ENCODE results near the gene PDHX. TPM values are rescaled to one million over a fixed set of nuclear protein-coding genes. Genes with fewer than 3 reads are reported as not detected.

Gene PDHX
- total and polyA plus RNA-seq, 10 of the 15 experiments (the other 5 are each of a cell fraction or from before 2014, with no cell fraction given): 14.5 to 41.9 (median 28.0) TPM

DNA sequence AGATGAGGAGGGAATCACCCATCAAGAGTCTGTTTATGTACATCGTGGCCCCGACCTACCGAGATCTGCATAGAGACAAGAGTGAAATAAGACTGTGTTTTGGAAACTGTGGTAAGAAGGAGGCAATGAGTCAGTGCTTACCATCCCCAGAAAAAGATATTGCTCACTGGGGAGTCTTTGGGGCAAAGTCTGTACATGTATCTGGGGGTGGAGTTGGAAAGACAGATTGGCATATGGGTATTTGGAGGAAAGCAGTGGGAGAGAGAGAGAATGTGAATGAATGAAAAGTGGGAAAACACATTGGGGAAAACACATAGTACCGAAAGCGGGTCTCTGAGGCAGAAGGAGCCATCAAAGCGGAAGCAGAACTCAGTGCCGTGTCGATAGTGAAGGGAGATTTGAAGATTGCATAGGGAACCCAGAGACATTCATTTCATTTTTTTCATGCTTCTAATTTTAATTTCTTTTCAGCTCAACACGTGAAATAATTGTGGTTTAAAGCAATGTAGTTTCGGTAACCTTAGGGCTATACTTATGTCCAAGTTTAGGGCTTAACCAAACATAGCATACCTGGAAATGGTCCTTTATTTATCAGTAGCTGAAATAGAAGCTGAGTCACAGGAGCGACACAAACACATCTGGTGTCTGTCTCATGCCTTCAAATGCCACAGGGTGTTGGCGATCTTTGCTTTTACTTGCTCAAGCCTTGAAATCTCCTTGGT lies 124.0 kb downstream of the PDHX start (continued):
- TF ChIP-seq, protein P1, sequence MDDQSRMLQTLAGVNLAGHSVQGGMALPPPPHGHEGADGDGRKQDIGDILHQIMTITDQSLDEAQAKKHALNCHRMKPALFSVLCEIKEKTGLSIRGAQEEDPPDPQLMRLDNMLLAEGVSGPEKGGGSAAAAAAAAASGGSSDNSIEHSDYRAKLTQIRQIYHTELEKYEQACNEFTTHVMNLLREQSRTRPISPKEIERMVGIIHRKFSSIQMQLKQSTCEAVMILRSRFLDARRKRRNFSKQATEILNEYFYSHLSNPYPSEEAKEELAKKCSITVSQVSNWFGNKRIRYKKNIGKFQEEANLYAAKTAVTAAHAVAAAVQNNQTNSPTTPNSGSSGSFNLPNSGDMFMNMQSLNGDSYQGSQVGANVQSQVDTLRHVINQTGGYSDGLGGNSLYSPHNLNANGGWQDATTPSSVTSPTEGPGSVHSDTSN (IDR thresholded peaks at IDR 0.05; ENCODE audit: insufficient replicate concordance, low read depth, low read length): peak; percentile 28
- peak; percentile 67; the same call in 1 of the 2 replicates for TF ChIP-seq YY1 (IDR thresholded peaks at IDR 0.05; ENCODE audit: low read depth, low read length)
- TF ChIP-seq, protein P2, sequence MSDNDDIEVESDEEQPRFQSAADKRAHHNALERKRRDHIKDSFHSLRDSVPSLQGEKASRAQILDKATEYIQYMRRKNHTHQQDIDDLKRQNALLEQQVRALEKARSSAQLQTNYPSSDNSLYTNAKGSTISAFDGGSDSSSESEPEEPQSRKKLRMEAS (IDR thresholded peaks at IDR 0.05; ENCODE audit: low read depth, low read length): no peak
- peak; percentile 43; the same call in 1 of the 2 replicates for TF ChIP-seq GABPA (IDR thresholded peaks at IDR 0.05; ENCODE audit: low read depth)
- TF ChIP-seq FOXM1 (IDR thresholded peaks at IDR 0.05; ENCODE audit: low read depth, low read length): peak; percentile 90
- TF ChIP-seq, protein P3, sequence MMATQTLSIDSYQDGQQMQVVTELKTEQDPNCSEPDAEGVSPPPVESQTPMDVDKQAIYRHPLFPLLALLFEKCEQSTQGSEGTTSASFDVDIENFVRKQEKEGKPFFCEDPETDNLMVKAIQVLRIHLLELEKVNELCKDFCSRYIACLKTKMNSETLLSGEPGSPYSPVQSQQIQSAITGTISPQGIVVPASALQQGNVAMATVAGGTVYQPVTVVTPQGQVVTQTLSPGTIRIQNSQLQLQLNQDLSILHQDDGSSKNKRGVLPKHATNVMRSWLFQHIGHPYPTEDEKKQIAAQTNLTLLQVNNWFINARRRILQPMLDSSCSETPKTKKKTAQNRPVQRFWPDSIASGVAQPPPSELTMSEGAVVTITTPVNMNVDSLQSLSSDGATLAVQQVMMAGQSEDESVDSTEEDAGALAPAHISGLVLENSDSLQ (IDR thresholded peaks at IDR 0.05): peak; percentile 42; the same call in 1 of the 2 replicates
- TF ChIP-seq SP1 (IDR thresholded peaks at IDR 0.05; ENCODE audit: low read depth, low read length): peak; percentile 27
- TF ChIP-seq EP300 (IDR thresholded peaks at IDR 0.05; ENCODE audit: borderline replicate concordance in 1 of 2, control insufficient read depth in 1 of 2, low read depth in 2 of 2, low read length in 2 of 2): peak; percentile 63 to 93; a peak in 3 of 4 replicates
- peak; percentile 10; the same call in 1 of the 2 replicates for TF ChIP-seq RAD51 (IDR thresholded peaks at IDR 0.05)
- peak; percentile 66 for TF ChIP-seq CBFB (IDR thresholded peaks at IDR 0.05; ENCODE audit: low read depth)
- TF ChIP-seq, protein P4, sequence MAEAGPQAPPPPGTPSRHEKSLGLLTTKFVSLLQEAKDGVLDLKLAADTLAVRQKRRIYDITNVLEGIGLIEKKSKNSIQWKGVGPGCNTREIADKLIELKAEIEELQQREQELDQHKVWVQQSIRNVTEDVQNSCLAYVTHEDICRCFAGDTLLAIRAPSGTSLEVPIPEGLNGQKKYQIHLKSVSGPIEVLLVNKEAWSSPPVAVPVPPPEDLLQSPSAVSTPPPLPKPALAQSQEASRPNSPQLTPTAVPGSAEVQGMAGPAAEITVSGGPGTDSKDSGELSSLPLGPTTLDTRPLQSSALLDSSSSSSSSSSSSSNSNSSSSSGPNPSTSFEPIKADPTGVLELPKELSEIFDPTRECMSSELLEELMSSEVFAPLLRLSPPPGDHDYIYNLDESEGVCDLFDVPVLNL (IDR thresholded peaks at IDR 0.05; ENCODE audit: low read depth, low read length): no peak
- peak; percentile 7 for TF ChIP-seq RELA (IDR thresholded peaks at IDR 0.05; ENCODE audit: borderline replicate concordance, partially characterized antibody)
- TF ChIP-seq, protein P5, sequence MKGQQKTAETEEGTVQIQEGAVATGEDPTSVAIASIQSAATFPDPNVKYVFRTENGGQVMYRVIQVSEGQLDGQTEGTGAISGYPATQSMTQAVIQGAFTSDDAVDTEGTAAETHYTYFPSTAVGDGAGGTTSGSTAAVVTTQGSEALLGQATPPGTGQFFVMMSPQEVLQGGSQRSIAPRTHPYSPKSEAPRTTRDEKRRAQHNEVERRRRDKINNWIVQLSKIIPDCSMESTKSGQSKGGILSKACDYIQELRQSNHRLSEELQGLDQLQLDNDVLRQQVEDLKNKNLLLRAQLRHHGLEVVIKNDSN (IDR thresholded peaks at IDR 0.05; ENCODE audit: borderline replicate concordance, extremely low read length, insufficient read depth, low read depth, low read length): no peak
- TF ChIP-seq, protein P6, sequence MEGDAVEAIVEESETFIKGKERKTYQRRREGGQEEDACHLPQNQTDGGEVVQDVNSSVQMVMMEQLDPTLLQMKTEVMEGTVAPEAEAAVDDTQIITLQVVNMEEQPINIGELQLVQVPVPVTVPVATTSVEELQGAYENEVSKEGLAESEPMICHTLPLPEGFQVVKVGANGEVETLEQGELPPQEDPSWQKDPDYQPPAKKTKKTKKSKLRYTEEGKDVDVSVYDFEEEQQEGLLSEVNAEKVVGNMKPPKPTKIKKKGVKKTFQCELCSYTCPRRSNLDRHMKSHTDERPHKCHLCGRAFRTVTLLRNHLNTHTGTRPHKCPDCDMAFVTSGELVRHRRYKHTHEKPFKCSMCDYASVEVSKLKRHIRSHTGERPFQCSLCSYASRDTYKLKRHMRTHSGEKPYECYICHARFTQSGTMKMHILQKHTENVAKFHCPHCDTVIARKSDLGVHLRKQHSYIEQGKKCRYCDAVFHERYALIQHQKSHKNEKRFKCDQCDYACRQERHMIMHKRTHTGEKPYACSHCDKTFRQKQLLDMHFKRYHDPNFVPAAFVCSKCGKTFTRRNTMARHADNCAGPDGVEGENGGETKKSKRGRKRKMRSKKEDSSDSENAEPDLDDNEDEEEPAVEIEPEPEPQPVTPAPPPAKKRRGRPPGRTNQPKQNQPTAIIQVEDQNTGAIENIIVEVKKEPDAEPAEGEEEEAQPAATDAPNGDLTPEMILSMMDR (IDR thresholded peaks at IDR 0.05 in 2 of 3, conservative IDR thresholded peaks at IDR 0.05 in 1 of 3; ENCODE audit: control insufficient read depth in 2 of 3, extremely low read depth in 1 of 3, insufficient read depth in 1 of 3, low read depth in 3 of 3, low read length in 3 of 3): no peak
- TF ChIP-seq, protein P7, sequence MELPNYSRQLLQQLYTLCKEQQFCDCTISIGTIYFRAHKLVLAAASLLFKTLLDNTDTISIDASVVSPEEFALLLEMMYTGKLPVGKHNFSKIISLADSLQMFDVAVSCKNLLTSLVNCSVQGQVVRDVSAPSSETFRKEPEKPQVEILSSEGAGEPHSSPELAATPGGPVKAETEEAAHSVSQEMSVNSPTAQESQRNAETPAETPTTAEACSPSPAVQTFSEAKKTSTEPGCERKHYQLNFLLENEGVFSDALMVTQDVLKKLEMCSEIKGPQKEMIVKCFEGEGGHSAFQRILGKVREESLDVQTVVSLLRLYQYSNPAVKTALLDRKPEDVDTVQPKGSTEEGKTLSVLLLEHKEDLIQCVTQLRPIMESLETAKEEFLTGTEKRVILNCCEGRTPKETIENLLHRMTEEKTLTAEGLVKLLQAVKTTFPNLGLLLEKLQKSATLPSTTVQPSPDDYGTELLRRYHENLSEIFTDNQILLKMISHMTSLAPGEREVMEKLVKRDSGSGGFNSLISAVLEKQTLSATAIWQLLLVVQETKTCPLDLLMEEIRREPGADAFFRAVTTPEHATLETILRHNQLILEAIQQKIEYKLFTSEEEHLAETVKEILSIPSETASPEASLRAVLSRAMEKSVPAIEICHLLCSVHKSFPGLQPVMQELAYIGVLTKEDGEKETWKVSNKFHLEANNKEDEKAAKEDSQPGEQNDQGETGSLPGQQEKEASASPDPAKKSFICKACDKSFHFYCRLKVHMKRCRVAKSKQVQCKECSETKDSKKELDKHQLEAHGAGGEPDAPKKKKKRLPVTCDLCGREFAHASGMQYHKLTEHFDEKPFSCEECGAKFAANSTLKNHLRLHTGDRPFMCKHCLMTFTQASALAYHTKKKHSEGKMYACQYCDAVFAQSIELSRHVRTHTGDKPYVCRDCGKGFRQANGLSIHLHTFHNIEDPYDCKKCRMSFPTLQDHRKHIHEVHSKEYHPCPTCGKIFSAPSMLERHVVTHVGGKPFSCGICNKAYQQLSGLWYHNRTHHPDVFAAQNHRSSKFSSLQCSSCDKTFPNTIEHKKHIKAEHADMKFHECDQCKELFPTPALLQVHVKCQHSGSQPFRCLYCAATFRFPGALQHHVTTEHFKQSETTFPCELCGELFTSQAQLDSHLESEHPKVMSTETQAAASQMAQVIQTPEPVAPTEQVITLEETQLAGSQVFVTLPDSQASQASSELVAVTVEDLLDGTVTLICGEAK (IDR thresholded peaks at IDR 0.05; ENCODE audit: borderline replicate concordance): no peak
- no peak for TF ChIP-seq NFYB (IDR thresholded peaks at IDR 0.05; ENCODE audit: insufficient read depth, low read depth, low read length)

Data from GM12878 (cell line).